DMS 273 (cell line): ENCODE results near the gene EIPR1.
A peak's percentile ranks its signal among the peaks of the same experiment; 100 is the strongest.

Experiments
- DNase-seq: peaks from one replicate; lab custom pipeline; 2025; ENCODE audit not compliant: unreplicated experiment; lab: John Stamatoyannopoulos, UW

EIPR1 gene

GRCh38 chr2:3309496-3310355 is 67.9 kb downstream of the EIPR1 start:
- no peak for DNase-seq

- no peak for DNase-seq
Measured at GRCh38 chr2:3307901-3308300, 69.7 kb downstream of the EIPR1 start.

GRCh38 chr2:3307236-3307635 is 70.4 kb downstream of the EIPR1 start:
- DNase-seq = no peak

GRCh38 chr2:3305952-3306351 is 71.7 kb downstream of the EIPR1 start:
- DNase-seq = no peak

- no peak for DNase-seq
Measured at GRCh38 chr2:3305431-3305830, 72.2 kb downstream of the EIPR1 start.

GRCh38 chr2:3303583-3304406 is 73.8 kb downstream of the EIPR1 start:
- DNase-seq = peak; percentile 92

GRCh38 chr2:3302751-3303582 is 74.7 kb downstream of the EIPR1 start:
- no peak for DNase-seq

- DNase-seq = no peak
Measured at GRCh38 chr2:3302421-3302750, 75.2 kb downstream of the EIPR1 start.

GRCh38 chr2:3301001-3301400 is 76.6 kb downstream of the EIPR1 start:
- DNase-seq = no peak

GRCh38 chr2:3300224-3300995 is 77.2 kb downstream of the EIPR1 start:
- DNase-seq = no peak

GRCh38 chr2:3299703-3300102 is 77.9 kb downstream of the EIPR1 start:
- no peak for DNase-seq

GRCh38 chr2:3299130-3299529 is 78.5 kb downstream of the EIPR1 start:
- no peak for DNase-seq

- no peak for DNase-seq
Measured at GRCh38 chr2:3298191-3298590, 79.4 kb downstream of the EIPR1 start.

GRCh38 chr2:3297523-3297922 is 80.1 kb downstream of the EIPR1 start:
- DNase-seq = no peak

GRCh38 chr2:3296182-3296972 is 81.2 kb downstream of the EIPR1 start:
- DNase-seq = no peak

- DNase-seq = no peak
Measured at GRCh38 chr2:3294493-3294892, 83.1 kb downstream of the EIPR1 start.

GRCh38 chr2:3294069-3294468 is 83.5 kb downstream of the EIPR1 start:
- no peak for DNase-seq

GRCh38 chr2:3293221-3293620 is 84.4 kb downstream of the EIPR1 start:
- no peak for DNase-seq

- DNase-seq = no peak
Measured at GRCh38 chr2:3292416-3292815, 85.2 kb downstream of the EIPR1 start.

- DNase-seq = no peak
Measured at GRCh38 chr2:3291750-3292149, 85.9 kb downstream of the EIPR1 start.
